Measurements from ENCODE around the gene OR10J1. TPM values are rescaled to one million over a fixed set of nuclear protein-coding genes. Genes with fewer than 3 reads are reported as not detected.

OR10J1 gene
- total and polyA plus RNA-seq, 2 of the 8 experiments (the other 6 are each of a cell fraction or from before 2014, with no cell fraction given): not detected

GRCh38 chr1:159408862-159409400, 30.6 kb upstream of the OR10J1 start:
- DNase-seq (ENCODE audit: low read depth in 1 of 2, low spot score in 2 of 2) (no peak), FAIRE-seq (no peak)
- no peak overlapping the region for H2BK20ac ChIP-seq (ENCODE audit: low read length)
- H4K91ac ChIP-seq (replicated peaks; ENCODE audit: insufficient read length, low read length): no peak overlapping the region
- H4K20me1 ChIP-seq (replicated peaks in 1 of 2; ENCODE audit: control insufficient read depth in 1 of 2, insufficient read depth in 2 of 2, low read length in 2 of 2): no peaks in the 10 kb centered on the region
- peaks cover 37 to 38% of the 10 kb centered on the region in 2 experiments for H3K9me3 ChIP-seq (ENCODE audit: insufficient read depth in 2 of 2, low read depth in 1 of 2, low read length in 1 of 2)
- H2BK12ac ChIP-seq (ENCODE audit: low read depth, low read length): no peak overlapping the region
- H3K79me2 ChIP-seq (ENCODE audit: control insufficient read depth in 1 of 2, insufficient read depth in 2 of 2, low read length in 2 of 2): no peaks in the 10 kb centered on the region
- H2BK15ac ChIP-seq (ENCODE audit: low read length): no peak overlapping the region
- H3K4me1 ChIP-seq (replicated peaks in 1 of 4; ENCODE audit: control insufficient read depth in 3 of 4, insufficient read depth in 4 of 4, low read length in 3 of 4): no peaks in the 10 kb centered on the region; a peak in 1 of 7 replicates
- H2AK5ac ChIP-seq (ENCODE audit: low read depth, low read length): no peak overlapping the region
- no peak overlapping the region for H2BK120ac ChIP-seq (replicated peaks; ENCODE audit: low read depth, low read length)
- H3K23me2 ChIP-seq (ENCODE audit: low read depth, low read length): no peaks in the 10 kb centered on the region
- no peaks in the 10 kb centered on the region for H3K79me1 ChIP-seq (ENCODE audit: low read depth, low read length)
- H4K5ac ChIP-seq (ENCODE audit: insufficient read length, low read depth, low read length): no peak overlapping the region
- H3K9ac ChIP-seq (replicated peaks in 1 of 4; ENCODE audit: extremely low read depth in 1 of 4, low read depth in 3 of 4, low read length in 3 of 4): no peak overlapping the region
- no peak overlapping the region for H4K8ac ChIP-seq (ENCODE audit: extremely low read depth, insufficient read depth, low read length)
- H3K23ac ChIP-seq (ENCODE audit: insufficient read length): no peak overlapping the region
- H2BK5ac ChIP-seq (ENCODE audit: low read depth, low read length): no peak overlapping the region
- H3K27me3 ChIP-seq (replicated peaks in 1 of 4; ENCODE audit: control insufficient read depth in 3 of 4, extremely low read depth in 1 of 4, insufficient read depth in 3 of 4, low read length in 3 of 4): no peaks in the 10 kb centered on the region
- no peak overlapping the region for H3K18ac ChIP-seq (ENCODE audit: extremely low read depth, low read length)
- no peak overlapping the region for H3K14ac ChIP-seq (ENCODE audit: insufficient read length)
- H3K4me3 ChIP-seq (ENCODE audit: extremely low read depth in 1 of 4, insufficient read depth in 2 of 4, low read depth in 3 of 4, low read length in 4 of 4): no peak overlapping the region
- CTCF ChIA-PET (ENCODE audit: partially characterized antibody): no interaction called here
- 82% methylated on average over 6 of the region's 6 CpGs; no CpG with 5 or more reads in 1 of the 2 experiments for WGBS, 2 experiments (ENCODE audit: extremely low coverage in 1 of 2, insufficient coverage in 1 of 2, insufficient read length in 1 of 2, insufficient replicate concordance in 2 of 2, low coverage in 1 of 2, low lambda C conversion rate in 2 of 2, missing lambda C conversion rate in 1 of 2)
- H3K27ac ChIP-seq (ENCODE audit: low read depth, low read length): no peak overlapping the region
- no peak overlapping the region for H3K4me2 ChIP-seq (ENCODE audit: insufficient read depth in 1 of 2, low read depth in 2 of 2, low read length in 2 of 2)
- H2AFZ ChIP-seq (ENCODE audit: low read length): no peak overlapping the region
- H3K56ac ChIP-seq (replicated peaks; ENCODE audit: insufficient read length, low read depth, low read length): no peak overlapping the region
- no peak overlapping the region for H3K4ac ChIP-seq (replicated peaks; ENCODE audit: insufficient read length, low read depth, low read length)
- POLR2A ChIA-PET (ENCODE audit: partially characterized antibody): no interaction called here
- H3K36me3 ChIP-seq (ENCODE audit: control insufficient read depth in 2 of 4, insufficient read depth in 4 of 4, low read length in 3 of 4): no peaks in the 10 kb centered on the region
- TF ChIP-seq E2F6 (IDR thresholded peaks at IDR 0.05) (no peak), SRF (IDR thresholded peaks at IDR 0.05; ENCODE audit: low read depth, low read length) (no peak), ATF3 (IDR thresholded peaks at IDR 0.05; ENCODE audit: insufficient read depth, low read depth, low read length) (no peak), SAP30 (IDR thresholded peaks at IDR 0.05; ENCODE audit: insufficient read depth, insufficient replicate concordance, low read length) (no peak), ASH2L (IDR thresholded peaks at IDR 0.05; ENCODE audit: low read length) (no peak), TBP (IDR thresholded peaks at IDR 0.05; ENCODE audit: low read depth, low read length) (no peak), GABPA (IDR thresholded peaks at IDR 0.05; ENCODE audit: borderline replicate concordance, insufficient read depth, low read length) (no peak), EP300 (IDR thresholded peaks at IDR 0.05; ENCODE audit: borderline replicate concordance in 1 of 2, low read depth in 2 of 2, low read length in 2 of 2) (no peak), NRF1 (IDR thresholded peaks at IDR 0.05; ENCODE audit: low read depth, low read length) (no peak), RNF2 (IDR thresholded peaks at IDR 0.05; ENCODE audit: borderline replicate concordance, low read depth, low read length, missing control alignments, poor library complexity, severe bottlenecking) (no peak)
